ENCODE results near the gene POU2F1. TPM values are rescaled to one million over a fixed set of nuclear protein-coding genes. Genes with fewer than 3 reads are reported as not detected.

Gene POU2F1
- total and polyA plus RNA-seq, 12 donors = 3.2 to 52.5 (median 12.6) TPM

DNA sequence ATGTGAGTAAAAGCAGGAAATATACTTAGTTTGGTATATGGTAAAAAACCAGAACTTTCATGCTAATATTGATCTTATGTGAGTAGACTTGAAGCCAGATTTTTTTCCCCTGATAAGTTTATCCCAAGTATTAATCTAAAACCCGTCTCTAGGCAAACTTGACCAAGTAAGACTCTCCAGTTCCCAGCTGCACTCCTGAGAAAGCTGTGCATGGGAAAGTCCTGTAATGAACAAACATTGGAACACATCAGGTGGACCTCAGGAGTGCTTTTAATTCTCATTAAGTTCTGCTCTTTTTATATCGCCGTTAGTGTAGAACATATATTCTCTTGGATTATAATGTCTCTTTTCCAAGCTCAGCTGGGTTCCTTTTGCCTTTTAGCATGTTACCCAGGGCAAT is 192.6 kb downstream of the POU2F1 start:
- Histone ChIP-seq H3K4me3 (no peak overlapping the region), H3K36me3 (replicated peaks in 1 of 2) (peaks cover 0 to 14% of the 10 kb centered on the region in 2 donors), H3K4me1 (replicated peaks in 1 of 2) (no peaks in the 10 kb centered on the region), H3K27ac (no peak overlapping the region), H3K27me3 (no peaks in the 10 kb centered on the region), H3K9me3 (replicated peaks in 1 of 3) (no peaks in the 10 kb centered on the region)
- WGBS, 4 donors = 80 to 90% (median 85%) methylated on average over 3 of the region's 3 CpGs
- no peak for DNase-seq
- no peak for TF ChIP-seq POLR2A (IDR thresholded peaks at IDR 0.05)
- TF ChIP-seq, protein P1, sequence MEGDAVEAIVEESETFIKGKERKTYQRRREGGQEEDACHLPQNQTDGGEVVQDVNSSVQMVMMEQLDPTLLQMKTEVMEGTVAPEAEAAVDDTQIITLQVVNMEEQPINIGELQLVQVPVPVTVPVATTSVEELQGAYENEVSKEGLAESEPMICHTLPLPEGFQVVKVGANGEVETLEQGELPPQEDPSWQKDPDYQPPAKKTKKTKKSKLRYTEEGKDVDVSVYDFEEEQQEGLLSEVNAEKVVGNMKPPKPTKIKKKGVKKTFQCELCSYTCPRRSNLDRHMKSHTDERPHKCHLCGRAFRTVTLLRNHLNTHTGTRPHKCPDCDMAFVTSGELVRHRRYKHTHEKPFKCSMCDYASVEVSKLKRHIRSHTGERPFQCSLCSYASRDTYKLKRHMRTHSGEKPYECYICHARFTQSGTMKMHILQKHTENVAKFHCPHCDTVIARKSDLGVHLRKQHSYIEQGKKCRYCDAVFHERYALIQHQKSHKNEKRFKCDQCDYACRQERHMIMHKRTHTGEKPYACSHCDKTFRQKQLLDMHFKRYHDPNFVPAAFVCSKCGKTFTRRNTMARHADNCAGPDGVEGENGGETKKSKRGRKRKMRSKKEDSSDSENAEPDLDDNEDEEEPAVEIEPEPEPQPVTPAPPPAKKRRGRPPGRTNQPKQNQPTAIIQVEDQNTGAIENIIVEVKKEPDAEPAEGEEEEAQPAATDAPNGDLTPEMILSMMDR (IDR thresholded peaks at IDR 0.05) = no peak
- intact Hi-C loops (cut with DNase I) = no loop called here

DNA sequence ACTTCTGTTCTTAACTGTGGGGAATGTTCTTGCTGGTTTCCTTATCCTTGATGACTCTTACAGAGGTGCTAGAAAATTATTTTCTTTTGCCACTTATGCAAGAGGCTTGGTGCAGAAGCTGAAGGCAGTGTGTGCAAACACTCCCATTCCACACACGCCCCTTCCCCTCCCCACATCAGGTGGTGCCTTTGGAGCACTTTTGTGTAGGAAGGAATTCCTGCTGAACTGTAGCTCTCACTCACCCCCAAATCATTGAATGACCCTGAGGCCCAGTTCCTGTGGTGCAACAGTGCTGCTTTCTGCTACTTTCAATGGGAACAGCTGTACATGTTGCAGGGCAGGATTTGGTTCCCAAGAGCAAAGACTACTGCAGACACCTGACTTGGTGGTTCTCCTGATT is 195.8 kb downstream of the POU2F1 start:
- H3K4me1 ChIP-seq (replicated peaks in 1 of 2) = no peaks in the 10 kb centered on the region
- H3K4me3 ChIP-seq = no peak overlapping the region
- intact Hi-C loops (cut with DNase I) = no loop called here
- no peaks in the 10 kb centered on the region for H3K9me3 ChIP-seq (replicated peaks in 1 of 3)
- DNase-seq = no peak
- TF ChIP-seq POLR2A (IDR thresholded peaks at IDR 0.05) = no peak
- TF ChIP-seq, protein P1 (IDR thresholded peaks at IDR 0.05) = no peak
- H3K27ac ChIP-seq = no peak overlapping the region
- H3K27me3 ChIP-seq = no peaks in the 10 kb centered on the region
- WGBS, 4 donors = 75 to 92% (median 87%) methylated on average over 1 of the region's 1 CpG
- H3K36me3 ChIP-seq (replicated peaks in 1 of 2) = peaks cover 0 to 14% of the 10 kb centered on the region in 2 donors

DNA sequence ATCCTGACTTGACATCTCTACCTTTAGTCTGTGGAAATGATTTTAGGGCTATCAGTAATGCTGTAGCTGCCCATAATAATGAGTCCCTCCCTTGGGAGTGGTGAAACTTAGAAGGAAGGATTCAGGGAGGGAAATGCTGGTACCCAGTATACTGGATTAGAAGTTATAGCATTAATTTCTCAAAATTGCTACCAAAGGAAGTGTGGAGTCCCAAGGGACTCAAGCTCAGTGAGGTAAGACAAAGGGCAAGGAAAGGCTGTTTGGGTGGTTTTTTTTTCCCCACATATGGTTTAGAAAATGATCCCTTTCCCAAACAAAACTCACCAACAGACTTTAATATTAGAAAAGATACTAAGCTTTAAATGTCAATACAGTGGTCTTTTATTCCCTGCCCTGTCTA is 197.7 kb downstream of the POU2F1 start:
- intact Hi-C loops (cut with DNase I) = no loop called here
- Histone ChIP-seq H3K9me3 (replicated peaks in 1 of 3) (no peaks in the 10 kb centered on the region), H3K36me3 (replicated peaks in 1 of 2) (peaks cover 0 to 6% of the 10 kb centered on the region in 2 donors), H3K27ac (no peak overlapping the region), H3K4me1 (replicated peaks in 1 of 2) (no peaks in the 10 kb centered on the region), H3K4me3 (no peak overlapping the region), H3K27me3 (no peaks in the 10 kb centered on the region)
- no peak for DNase-seq
- TF ChIP-seq, protein P1 (IDR thresholded peaks at IDR 0.05) = no peak
- no peak for TF ChIP-seq POLR2A (IDR thresholded peaks at IDR 0.05)

DNA sequence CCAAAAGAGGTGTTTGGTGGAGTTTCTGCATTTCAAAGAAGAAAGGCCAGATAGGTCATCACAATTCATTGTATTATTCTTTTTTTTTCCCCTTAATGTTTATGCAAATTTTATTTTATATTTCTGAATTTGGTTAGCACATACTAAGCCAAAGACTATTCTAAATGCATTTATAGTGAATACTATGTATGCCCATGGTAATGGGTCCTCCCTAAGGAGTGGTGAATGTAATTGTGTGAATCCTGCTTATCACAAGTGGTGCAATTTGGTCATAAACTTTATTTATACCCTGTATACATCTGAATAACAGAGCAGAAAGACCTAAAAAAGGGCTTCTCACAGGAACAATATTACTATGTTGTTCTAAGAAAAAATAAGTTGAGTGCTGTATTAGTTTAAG is 198.6 kb downstream of the POU2F1 start:
- no peak for TF ChIP-seq POLR2A (IDR thresholded peaks at IDR 0.05)
- TF ChIP-seq, protein P1 (IDR thresholded peaks at IDR 0.05) = no peak
- Histone ChIP-seq H3K4me3 (no peak overlapping the region), H3K36me3 (replicated peaks in 1 of 2) (peaks cover 0 to 6% of the 10 kb centered on the region in 2 donors), H3K4me1 (replicated peaks in 1 of 2) (no peaks in the 10 kb centered on the region), H3K9me3 (replicated peaks in 1 of 3) (no peaks in the 10 kb centered on the region), H3K27ac (no peak overlapping the region), H3K27me3 (no peaks in the 10 kb centered on the region)
- DNase-seq = no peak
- intact Hi-C loops (cut with DNase I) = no loop called here

Data from adrenal gland (tissue), 12 donors.